NB4 (cell line): Measurements from ENCODE around the gene TSKU.

Experiments
- MAX ChIP-seq: IDR thresholded peaks from 2 replicates; pipeline ENCODE4 v1.6.1; 2011; ENCODE audit warnings: low read depth, low read length
- POLR2A ChIP-seq: IDR thresholded peaks from 2 replicates; pipeline ENCODE4 v1.6.1; 2011; ENCODE audit warnings: mild to moderate bottlenecking; ENCODE audit not compliant: insufficient read length; ENCODE audit errors: extremely low read depth
- TF ChIP-seq, protein P1 (sequence below): IDR thresholded peaks from one replicate; pipeline ENCODE4 v1.5.1; 2012; ENCODE audit warnings: low read depth, low read length

DNA sequence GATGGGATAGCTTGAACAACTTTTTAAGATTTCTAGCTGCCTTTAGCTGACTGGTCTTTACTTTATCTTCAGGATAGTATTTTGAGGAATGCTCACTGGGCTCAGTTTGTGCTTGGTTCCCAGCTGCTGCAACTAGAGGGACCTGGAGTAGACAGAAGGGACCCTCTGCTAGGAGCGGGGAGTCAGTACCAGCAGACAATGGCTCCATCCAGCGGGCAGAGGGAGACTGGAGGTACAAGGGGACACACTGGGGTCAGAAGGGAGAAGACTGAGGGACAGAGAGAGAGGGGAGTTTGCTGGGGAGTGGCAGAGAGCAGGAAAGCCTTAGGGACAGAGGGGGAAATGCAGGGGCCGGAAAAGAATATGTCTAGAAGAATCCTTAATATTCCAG lies 55.5 kb downstream of the TSKU start:
- TF ChIP-seq, protein P1, sequence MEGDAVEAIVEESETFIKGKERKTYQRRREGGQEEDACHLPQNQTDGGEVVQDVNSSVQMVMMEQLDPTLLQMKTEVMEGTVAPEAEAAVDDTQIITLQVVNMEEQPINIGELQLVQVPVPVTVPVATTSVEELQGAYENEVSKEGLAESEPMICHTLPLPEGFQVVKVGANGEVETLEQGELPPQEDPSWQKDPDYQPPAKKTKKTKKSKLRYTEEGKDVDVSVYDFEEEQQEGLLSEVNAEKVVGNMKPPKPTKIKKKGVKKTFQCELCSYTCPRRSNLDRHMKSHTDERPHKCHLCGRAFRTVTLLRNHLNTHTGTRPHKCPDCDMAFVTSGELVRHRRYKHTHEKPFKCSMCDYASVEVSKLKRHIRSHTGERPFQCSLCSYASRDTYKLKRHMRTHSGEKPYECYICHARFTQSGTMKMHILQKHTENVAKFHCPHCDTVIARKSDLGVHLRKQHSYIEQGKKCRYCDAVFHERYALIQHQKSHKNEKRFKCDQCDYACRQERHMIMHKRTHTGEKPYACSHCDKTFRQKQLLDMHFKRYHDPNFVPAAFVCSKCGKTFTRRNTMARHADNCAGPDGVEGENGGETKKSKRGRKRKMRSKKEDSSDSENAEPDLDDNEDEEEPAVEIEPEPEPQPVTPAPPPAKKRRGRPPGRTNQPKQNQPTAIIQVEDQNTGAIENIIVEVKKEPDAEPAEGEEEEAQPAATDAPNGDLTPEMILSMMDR: no peak
- TF ChIP-seq POLR2A (no peak), MAX (no peak)
